Measurements from ENCODE around the gene PIK3C2B.

- TF ChIP-seq CTCF (IDR thresholded peaks at IDR 0.05) (no peak), POLR2A (IDR thresholded peaks at IDR 0.05) (no peak), POLR2AphosphoS5 (IDR thresholded peaks at IDR 0.05) (no peak)
Observed at GRCh38 chr1:204487256-204487615, 7.4 kb downstream of the PIK3C2B start.
